DOHH2 (cell line): ENCODE measurements around the gene UVSSA.

ENCODE experiments used
- CTCF ChIP-seq: fragments of 200-600 bp; sonication (generic); IDR thresholded peaks from one replicate; pipeline ENCODE4 v1.5.1; 2014; ENCODE audit warnings: antibody characterized with exemption, mild to moderate bottlenecking, low read depth, low read length; ENCODE audit not compliant: poor library complexity, severe bottlenecking
- EZH2phosphoT487 ChIP-seq: fragments of 200-600 bp; sonication (generic); IDR thresholded peaks from 2 replicates; pipeline ENCODE4 v1.6.1; 2017; ENCODE audit warnings: borderline replicate concordance, mild to moderate bottlenecking, antibody characterized with exemption, low read length, moderate library complexity, mixed read lengths

GRCh38 chr4:1400191-1400805 is 53.3 kb downstream of the UVSSA start:
- no peak for TF ChIP-seq CTCF
- no peak for TF ChIP-seq EZH2phosphoT487
